ENCODE data around the gene PRKAG2.

Gene PRKAG2

GRCh38 chr7:151704299-151704959 lies 172.5 kb downstream of the PRKAG2 start:
- no peak overlapping the region for H3K27ac ChIP-seq
- no peaks in the 10 kb centered on the region for H3K36me3 ChIP-seq (ENCODE audit: insufficient read depth, low read length)
- H3K9ac ChIP-seq (ENCODE audit: insufficient read length), result no peak overlapping the region
- TF ChIP-seq EZH2 (IDR thresholded peaks at IDR 0.05) (no peak), POLR2AphosphoS5 (IDR thresholded peaks at IDR 0.05; ENCODE audit: borderline replicate concordance, low read depth, low read length) (no peak), FOXP2 (optimal IDR thresholded peaks at IDR 0.05; ENCODE audit: control extremely low read depth, extremely low read length, insufficient read depth) (no peak)
- H3K4me3 ChIP-seq, result no peak overlapping the region
- no peak for DNase-seq (ENCODE audit: low read depth, low spot score)
- no peaks in the 10 kb centered on the region for H3K9me3 ChIP-seq (ENCODE audit: low read depth, low read length)

GRCh38 chr7:151702961-151703360 lies 174.0 kb downstream of the PRKAG2 start:
- no peak for TF ChIP-seq POLR2AphosphoS5 (IDR thresholded peaks at IDR 0.05; ENCODE audit: borderline replicate concordance, low read depth, low read length)
- no peak for TF ChIP-seq EZH2 (IDR thresholded peaks at IDR 0.05)
- TF ChIP-seq FOXP2 (optimal IDR thresholded peaks at IDR 0.05; ENCODE audit: control extremely low read depth, extremely low read length, insufficient read depth), result no peak
- Histone ChIP-seq H3K36me3 (ENCODE audit: insufficient read depth, low read length) (no peaks in the 10 kb centered on the region), H3K4me3 (no peak overlapping the region), H3K9ac (ENCODE audit: insufficient read length) (no peak overlapping the region), H3K27ac (no peak overlapping the region), H3K9me3 (ENCODE audit: low read depth, low read length) (no peaks in the 10 kb centered on the region)
- DNase-seq (ENCODE audit: low read depth, low spot score), result no peak

GRCh38 chr7:151700586-151701165 lies 176.2 kb downstream of the PRKAG2 start:
- no peaks in the 10 kb centered on the region for H3K9me3 ChIP-seq (ENCODE audit: low read depth, low read length)
- DNase-seq (ENCODE audit: low read depth, low spot score), result no peak
- TF ChIP-seq POLR2AphosphoS5 (IDR thresholded peaks at IDR 0.05; ENCODE audit: borderline replicate concordance, low read depth, low read length) (no peak), FOXP2 (optimal IDR thresholded peaks at IDR 0.05; ENCODE audit: control extremely low read depth, extremely low read length, insufficient read depth) (no peak), EZH2 (IDR thresholded peaks at IDR 0.05) (no peak)
- H3K27ac ChIP-seq, result no peak overlapping the region
- H3K36me3 ChIP-seq (ENCODE audit: insufficient read depth, low read length), result no peaks in the 10 kb centered on the region
- H3K9ac ChIP-seq (ENCODE audit: insufficient read length), result no peak overlapping the region
- no peak overlapping the region for H3K4me3 ChIP-seq

GRCh38 chr7:151699928-151700319 lies 177.0 kb downstream of the PRKAG2 start:
- TF ChIP-seq EZH2 (IDR thresholded peaks at IDR 0.05), result no peak
- no peak for TF ChIP-seq FOXP2 (optimal IDR thresholded peaks at IDR 0.05; ENCODE audit: control extremely low read depth, extremely low read length, insufficient read depth)
- TF ChIP-seq POLR2AphosphoS5 (IDR thresholded peaks at IDR 0.05; ENCODE audit: borderline replicate concordance, low read depth, low read length), result no peak
- H3K27ac ChIP-seq, result no peak overlapping the region
- H3K9ac ChIP-seq (ENCODE audit: insufficient read length), result no peak overlapping the region
- no peak for DNase-seq (ENCODE audit: low read depth, low spot score)
- H3K36me3 ChIP-seq (ENCODE audit: insufficient read depth, low read length), result no peaks in the 10 kb centered on the region
- H3K9me3 ChIP-seq (ENCODE audit: low read depth, low read length), result no peaks in the 10 kb centered on the region
- H3K4me3 ChIP-seq, result no peak overlapping the region

GRCh38 chr7:151699147-151699927 lies 177.6 kb downstream of the PRKAG2 start:
- DNase-seq (ENCODE audit: low read depth, low spot score), result no peak
- H3K9me3 ChIP-seq (ENCODE audit: low read depth, low read length), result no peaks in the 10 kb centered on the region
- no peak overlapping the region for H3K9ac ChIP-seq (ENCODE audit: insufficient read length)
- no peak overlapping the region for H3K27ac ChIP-seq
- TF ChIP-seq POLR2AphosphoS5 (IDR thresholded peaks at IDR 0.05; ENCODE audit: borderline replicate concordance, low read depth, low read length), result no peak
- no peak for TF ChIP-seq FOXP2 (optimal IDR thresholded peaks at IDR 0.05; ENCODE audit: control extremely low read depth, extremely low read length, insufficient read depth)
- no peak for TF ChIP-seq EZH2 (IDR thresholded peaks at IDR 0.05)
- no peak overlapping the region for H3K4me3 ChIP-seq
- no peaks in the 10 kb centered on the region for H3K36me3 ChIP-seq (ENCODE audit: insufficient read depth, low read length)

- no peak overlapping the region for H3K9ac ChIP-seq (ENCODE audit: insufficient read length)
- H3K36me3 ChIP-seq (ENCODE audit: insufficient read depth, low read length), result no peaks in the 10 kb centered on the region
- no peak for TF ChIP-seq FOXP2 (optimal IDR thresholded peaks at IDR 0.05; ENCODE audit: control extremely low read depth, extremely low read length, insufficient read depth)
- TF ChIP-seq EZH2 (IDR thresholded peaks at IDR 0.05), result no peak
- TF ChIP-seq POLR2AphosphoS5 (IDR thresholded peaks at IDR 0.05; ENCODE audit: borderline replicate concordance, low read depth, low read length), result no peak
- no peak overlapping the region for H3K27ac ChIP-seq
- H3K9me3 ChIP-seq (ENCODE audit: low read depth, low read length), result no peaks in the 10 kb centered on the region
- no peak overlapping the region for H3K4me3 ChIP-seq
- DNase-seq (ENCODE audit: low read depth, low spot score), result no peak
These were observed 179.0 kb downstream of the PRKAG2 start for GRCh38 chr7:151697942-151698341.

- no peak overlapping the region for H3K27ac ChIP-seq
- DNase-seq (ENCODE audit: low read depth, low spot score), result no peak
- no peaks in the 10 kb centered on the region for H3K36me3 ChIP-seq (ENCODE audit: insufficient read depth, low read length)
- no peak overlapping the region for H3K4me3 ChIP-seq
- H3K9me3 ChIP-seq (ENCODE audit: low read depth, low read length), result no peaks in the 10 kb centered on the region
- H3K9ac ChIP-seq (ENCODE audit: insufficient read length), result no peak overlapping the region
- TF ChIP-seq POLR2AphosphoS5 (IDR thresholded peaks at IDR 0.05; ENCODE audit: borderline replicate concordance, low read depth, low read length), result no peak
- TF ChIP-seq FOXP2 (optimal IDR thresholded peaks at IDR 0.05; ENCODE audit: control extremely low read depth, extremely low read length, insufficient read depth), result no peak
- TF ChIP-seq EZH2 (IDR thresholded peaks at IDR 0.05), result no peak
These were observed 179.4 kb downstream of the PRKAG2 start for GRCh38 chr7:151697515-151697895.

- Histone ChIP-seq H3K9ac (ENCODE audit: insufficient read length) (no peak overlapping the region), H3K4me3 (no peak overlapping the region), H3K36me3 (ENCODE audit: insufficient read depth, low read length) (no peaks in the 10 kb centered on the region), H3K9me3 (ENCODE audit: low read depth, low read length) (no peaks in the 10 kb centered on the region), H3K27ac (no peak overlapping the region)
- DNase-seq (ENCODE audit: low read depth, low spot score), result no peak
- TF ChIP-seq FOXP2 (optimal IDR thresholded peaks at IDR 0.05; ENCODE audit: control extremely low read depth, extremely low read length, insufficient read depth) (no peak), EZH2 (IDR thresholded peaks at IDR 0.05) (no peak), POLR2AphosphoS5 (IDR thresholded peaks at IDR 0.05; ENCODE audit: borderline replicate concordance, low read depth, low read length) (no peak)
These were observed 180.0 kb downstream of the PRKAG2 start for GRCh38 chr7:151696721-151697514.

Data from SK-N-MC (cell line).